HAP-1 (cell line): Measurements from ENCODE around the gene IGSF9B.

ENCODE experiments used
- DNase-seq, 2 experiments: peaks; one replicate each; pipeline ENCODE4 v3.0.0-alpha.2; 2016 to 2020; ENCODE audit warnings: low spot score in 2 of 2
- H3K27me3 ChIP-seq: fragments of 250-450 bp; sonication (Bioruptor Pico); 2 replicates; pipeline ENCODE4 v1.5.1; 2020; ENCODE audit warnings: low read depth, mild to moderate bottlenecking, moderate library complexity
- H3K36me3 ChIP-seq: fragments of 250-450 bp; sonication (Bioruptor Pico); replicated peaks from 2 replicates; pipeline ENCODE4 v1.5.1; 2020; ENCODE audit warnings: mild to moderate bottlenecking
- H3K4me1 ChIP-seq: fragments of 250-450 bp; sonication (Bioruptor Pico); 2 replicates; pipeline ENCODE4 v1.5.1; 2020; ENCODE audit warnings: mild to moderate bottlenecking
- H3K4me3 ChIP-seq: fragments of 250-450 bp; sonication (Bioruptor Pico); 2 replicates; pipeline ENCODE4 v1.5.1; 2020; ENCODE audit warnings: mild to moderate bottlenecking, moderate library complexity
- H3K9me3 ChIP-seq: fragments of 250-450 bp; sonication (Bioruptor Pico); 2 replicates; pipeline ENCODE4 v1.5.1; 2020; ENCODE audit warnings: mild to moderate bottlenecking, moderate library complexity
- in situ Hi-C: fragments of 300-500 bp; cut with MboI; formaldehyde crosslinking; loops from 3 replicates; pipeline ENCODE4 v1.14.3; 2020; ENCODE audit warnings: low sequenced_read_pairs, inconsistent platforms, mixed read lengths

Gene IGSF9B

GRCh38 chr11:133922078-133922870 is 34.5 kb downstream of the IGSF9B start:
- Histone ChIP-seq H3K36me3 (peaks cover 1% of the 10 kb centered on the region), H3K27me3 (no peaks in the 10 kb centered on the region)
- no peak for DNase-seq

GRCh38 chr11:133921513-133921912 is 35.3 kb downstream of the IGSF9B start:
- no peak overlapping the region for H3K4me3 ChIP-seq
- no peak for DNase-seq
- in situ Hi-C loops = no loop called here
- H3K4me1 ChIP-seq = no peaks in the 10 kb centered on the region
- H3K36me3 ChIP-seq = no peaks in the 10 kb centered on the region; the same call in 1 of the 2 replicates
- H3K9me3 ChIP-seq = no peaks in the 10 kb centered on the region
- H3K27me3 ChIP-seq = no peaks in the 10 kb centered on the region

More at GRCh38 chr11:133922078-133922870, 34.5 kb downstream of the IGSF9B start:
- Histone ChIP-seq H3K4me1 (no peaks in the 10 kb centered on the region), H3K4me3 (no peak overlapping the region), H3K9me3 (no peaks in the 10 kb centered on the region)
- in situ Hi-C loops = no loop called here

GRCh38 chr11:133921026-133921425 is 35.7 kb downstream of the IGSF9B start:
- no peak overlapping the region for H3K4me3 ChIP-seq
- no peak for DNase-seq
- H3K4me1 ChIP-seq = no peaks in the 10 kb centered on the region
- H3K27me3 ChIP-seq = no peaks in the 10 kb centered on the region
- no peaks in the 10 kb centered on the region; the same call in 1 of the 2 replicates for H3K36me3 ChIP-seq
- no peaks in the 10 kb centered on the region for H3K9me3 ChIP-seq
- in situ Hi-C loops = no loop called here

GRCh38 chr11:133920109-133920990 is 36.4 kb downstream of the IGSF9B start:
- Histone ChIP-seq H3K4me3 (no peak overlapping the region), H3K36me3 (no peaks in the 10 kb centered on the region; the same call in 1 of the 2 replicates), H3K4me1 (no peaks in the 10 kb centered on the region), H3K27me3 (no peaks in the 10 kb centered on the region), H3K9me3 (no peaks in the 10 kb centered on the region)
- no peak for DNase-seq
- in situ Hi-C loops = no loop called here

GRCh38 chr11:133919330-133920108 is 37.2 kb downstream of the IGSF9B start:
- no peaks in the 10 kb centered on the region; the same call in 1 of the 2 replicates for H3K36me3 ChIP-seq
- H3K27me3 ChIP-seq = no peaks in the 10 kb centered on the region
- no peak for DNase-seq
- H3K9me3 ChIP-seq = no peaks in the 10 kb centered on the region
- in situ Hi-C loops = no loop called here
- H3K4me1 ChIP-seq = no peaks in the 10 kb centered on the region
- H3K4me3 ChIP-seq = no peak overlapping the region

- no peak for DNase-seq
- Histone ChIP-seq H3K9me3 (no peaks in the 10 kb centered on the region), H3K4me1 (no peaks in the 10 kb centered on the region), H3K27me3 (no peaks in the 10 kb centered on the region), H3K4me3 (no peak overlapping the region), H3K36me3 (no peaks in the 10 kb centered on the region; the same call in 1 of the 2 replicates)
- in situ Hi-C loops = no loop called here
Observed at GRCh38 chr11:133918608-133919260, 38.0 kb downstream of the IGSF9B start.

- H3K27me3 ChIP-seq = no peaks in the 10 kb centered on the region
- DNase-seq = no peak
- H3K4me1 ChIP-seq = no peaks in the 10 kb centered on the region
- no peaks in the 10 kb centered on the region for H3K36me3 ChIP-seq
- no peaks in the 10 kb centered on the region for H3K9me3 ChIP-seq
- H3K4me3 ChIP-seq = no peak overlapping the region
- in situ Hi-C loops = no loop called here
Observed at GRCh38 chr11:133917921-133918607, 38.7 kb downstream of the IGSF9B start.

- Histone ChIP-seq H3K9me3 (no peaks in the 10 kb centered on the region), H3K27me3 (no peaks in the 10 kb centered on the region), H3K4me3 (no peak overlapping the region), H3K36me3 (no peaks in the 10 kb centered on the region), H3K4me1 (no peaks in the 10 kb centered on the region)
- in situ Hi-C loops = no loop called here
- no peak for DNase-seq
Observed at GRCh38 chr11:133916784-133917440, 39.9 kb downstream of the IGSF9B start.

- Histone ChIP-seq H3K27me3 (no peaks in the 10 kb centered on the region), H3K9me3 (no peaks in the 10 kb centered on the region), H3K4me1 (no peaks in the 10 kb centered on the region), H3K4me3 (no peak overlapping the region), H3K36me3 (0 out of 2 replicates have a peak, but pooled peaks cover 3% of the 10 kb centered on the region)
- DNase-seq = no peak
- in situ Hi-C loops = no loop called here
Observed at GRCh38 chr11:133913761-133914160, 43.0 kb downstream of the IGSF9B start.

- Histone ChIP-seq H3K36me3 (0 out of 2 replicates have a peak, but pooled peaks cover 3% of the 10 kb centered on the region), H3K9me3 (no peaks in the 10 kb centered on the region), H3K4me1 (no peaks in the 10 kb centered on the region), H3K4me3 (no peak overlapping the region), H3K27me3 (no peaks in the 10 kb centered on the region)
- in situ Hi-C loops = no loop called here
- no peak for DNase-seq
Observed at GRCh38 chr11:133911171-133911570, 45.6 kb downstream of the IGSF9B start.

GRCh38 chr11:133910101-133910500 is 46.7 kb downstream of the IGSF9B start:
- Histone ChIP-seq H3K4me1 (no peaks in the 10 kb centered on the region), H3K27me3 (no peaks in the 10 kb centered on the region), H3K4me3 (no peak overlapping the region), H3K9me3 (no peaks in the 10 kb centered on the region), H3K36me3 (0 out of 2 replicates have a peak, but pooled peaks cover 3% of the 10 kb centered on the region)
- in situ Hi-C loops = no loop called here
- DNase-seq = no peak

GRCh38 chr11:133908827-133909226 is 47.9 kb downstream of the IGSF9B start:
- no peaks in the 10 kb centered on the region for H3K4me1 ChIP-seq
- H3K4me3 ChIP-seq = no peak overlapping the region
- DNase-seq = no peak
- no peaks in the 10 kb centered on the region for H3K27me3 ChIP-seq
- no peaks in the 10 kb centered on the region for H3K9me3 ChIP-seq
- in situ Hi-C loops = no loop called here
- 0 out of 2 replicates have a peak, but pooled peaks cover 3% of the 10 kb centered on the region for H3K36me3 ChIP-seq
